Measurements from ENCODE around the gene PPP6R3. TPM values are rescaled to one million over a fixed set of nuclear protein-coding genes. Genes with fewer than 3 reads are reported as not detected.
A peak's percentile ranks its signal among the peaks of the same experiment; 100 is the strongest.

The PPP6R3 gene
- total and polyA plus RNA-seq, 2 of the 8 experiments (the other 6 are each of a cell fraction or from before 2014, with no cell fraction given), result 44.6 to 150 TPM

GRCh38 chr11:68436162-68436888, 24.2 kb upstream of the PPP6R3 start:
- Histone ChIP-seq H3K4me1 (replicated peaks in 1 of 4; ENCODE audit: control insufficient read depth in 3 of 4, insufficient read depth in 4 of 4, low read length in 3 of 4) (peaks cover 0 to 16% (median 9%) of the 10 kb centered on the region in 4 experiments; a peak in 6 of 7 replicates), H3K79me2 (ENCODE audit: control insufficient read depth in 1 of 2, insufficient read depth in 2 of 2, low read length in 2 of 2) (no peaks in the 10 kb centered on the region), H3K27ac (ENCODE audit: low read depth, low read length) (peak overlapping the region; percentile 10; the same call in 1 of the 2 replicates), H2AK5ac (ENCODE audit: low read depth, low read length) (no peak overlapping the region), H3K14ac (ENCODE audit: insufficient read length) (no peak overlapping the region), H3K79me1 (ENCODE audit: low read depth, low read length) (no peaks in the 10 kb centered on the region), H3K4me3 (ENCODE audit: extremely low read depth in 1 of 4, insufficient read depth in 2 of 4, low read depth in 3 of 4, low read length in 4 of 4) (no peak overlapping the region), H3K23ac (ENCODE audit: insufficient read length) (no peak overlapping the region), H4K20me1 (replicated peaks in 1 of 2; ENCODE audit: control insufficient read depth in 1 of 2, insufficient read depth in 2 of 2, low read length in 2 of 2) (peaks cover 0 to 9% of the 10 kb centered on the region in 2 experiments), H2AFZ (ENCODE audit: low read length) (no peak overlapping the region), H3K9ac (replicated peaks in 1 of 4; ENCODE audit: extremely low read depth in 1 of 4, low read depth in 3 of 4, low read length in 3 of 4) (no peak overlapping the region), H2BK20ac (ENCODE audit: low read length) (no peak overlapping the region), H3K18ac (ENCODE audit: extremely low read depth, low read length) (no peak overlapping the region), H2BK12ac (ENCODE audit: low read depth, low read length) (no peak overlapping the region), H2BK5ac (ENCODE audit: low read depth, low read length) (peak overlapping the region; percentile 60; the same call in 1 of the 2 replicates), H3K36me3 (ENCODE audit: control insufficient read depth in 2 of 4, insufficient read depth in 4 of 4, low read length in 3 of 4) (peaks cover 0 to 9% (median 4%) of the 10 kb centered on the region in 4 experiments; a peak in 5 of 8 replicates), H3K56ac (replicated peaks; ENCODE audit: insufficient read length, low read depth, low read length) (no peak overlapping the region), H4K5ac (ENCODE audit: insufficient read length, low read depth, low read length) (no peak overlapping the region), H4K91ac (replicated peaks; ENCODE audit: insufficient read length, low read length) (no peak overlapping the region), H3K27me3 (replicated peaks in 1 of 4; ENCODE audit: control insufficient read depth in 3 of 4, extremely low read depth in 1 of 4, insufficient read depth in 3 of 4, low read length in 3 of 4) (no peaks in the 10 kb centered on the region), H3K23me2 (ENCODE audit: low read depth, low read length) (no peaks in the 10 kb centered on the region), H2BK15ac (ENCODE audit: low read length) (no peak overlapping the region), H2BK120ac (replicated peaks; ENCODE audit: low read depth, low read length) (no peak overlapping the region), H3K4me2 (ENCODE audit: insufficient read depth in 1 of 2, low read depth in 2 of 2, low read length in 2 of 2) (no peak overlapping the region), H3K9me3 (ENCODE audit: insufficient read depth in 2 of 2, low read depth in 1 of 2, low read length in 1 of 2) (no peaks in the 10 kb centered on the region), H3K4ac (replicated peaks; ENCODE audit: insufficient read length, low read depth, low read length) (no peak overlapping the region), H4K8ac (ENCODE audit: extremely low read depth, insufficient read depth, low read length) (no peak overlapping the region)
- ChIA-PET POLR2A (ENCODE audit: partially characterized antibody) (interaction anchor here (0.6 kb wide), 1 partner anchor 370 kb away, joined by 3 read pairs; no protein-coding TSS in a partner anchor), CTCF (ENCODE audit: partially characterized antibody) (interaction anchor here (0.6 to 2.1 kb wide), 4 partner anchors 7 to 53 kb away, joined by 3 to 5 read pairs (median 4); no protein-coding TSS in a partner anchor)
- FAIRE-seq (no peak), DNase-seq (ENCODE audit: low read depth in 1 of 2, low spot score in 2 of 2) (no peak)
- 92% methylated on average over 8 of the region's 16 CpGs; no CpG with 5 or more reads in 1 of the 2 experiments for WGBS, 2 experiments (ENCODE audit: extremely low coverage in 1 of 2, insufficient coverage in 1 of 2, insufficient read length in 1 of 2, insufficient replicate concordance in 2 of 2, low coverage in 1 of 2, low lambda C conversion rate in 2 of 2, missing lambda C conversion rate in 1 of 2)
- TF ChIP-seq JUND (IDR thresholded peaks at IDR 0.05; ENCODE audit: low read length), result no peak
- TF ChIP-seq TBP (IDR thresholded peaks at IDR 0.05; ENCODE audit: low read depth, low read length), result no peak
- TF ChIP-seq TCF12 (IDR thresholded peaks at IDR 0.05; ENCODE audit: low read depth, low read length), result no peak
- no peak for TF ChIP-seq KDM5A (IDR thresholded peaks at IDR 0.05; ENCODE audit: low read length)
- no peak for TF ChIP-seq POLR2AphosphoS5 (IDR thresholded peaks at IDR 0.05; ENCODE audit: low read depth, low read length)
- no peak for TF ChIP-seq CREB1 (IDR thresholded peaks at IDR 0.05)
- TF ChIP-seq FOSL1 (IDR thresholded peaks at IDR 0.05; ENCODE audit: insufficient read depth, low read depth, low read length), result no peak
- TF ChIP-seq RBBP5 (IDR thresholded peaks at IDR 0.05; ENCODE audit: borderline replicate concordance, low read depth, low read length), result no peak
